Coronary artery (tissue), 2 donors: ENCODE results near the gene AATF.

Experiments
- DNase-seq: peaks from one replicate; pipeline ENCODE4 v3.0.0-alpha.2; 2017; ENCODE audit warnings: low spot score
- H3K27ac ChIP-seq, 2 donors: fragments of 200-600 bp; sonication (generic); one replicate each; pipeline ENCODE4 v1.5.1; 2016 to 2019
- H3K4me3 ChIP-seq: fragments of 200-600 bp; sonication (generic); 2 replicates; pipeline ENCODE4 v1.5.1; 2016; ENCODE audit warnings: mild to moderate bottlenecking, moderate library complexity
- TF ChIP-seq, protein P1 (sequence below): fragments of 200-600 bp; sonication (generic); IDR thresholded peaks from one replicate; pipeline ENCODE4 v1.5.1; 2019; ENCODE audit warnings: antibody characterized with exemption

Gene AATF, protein sequence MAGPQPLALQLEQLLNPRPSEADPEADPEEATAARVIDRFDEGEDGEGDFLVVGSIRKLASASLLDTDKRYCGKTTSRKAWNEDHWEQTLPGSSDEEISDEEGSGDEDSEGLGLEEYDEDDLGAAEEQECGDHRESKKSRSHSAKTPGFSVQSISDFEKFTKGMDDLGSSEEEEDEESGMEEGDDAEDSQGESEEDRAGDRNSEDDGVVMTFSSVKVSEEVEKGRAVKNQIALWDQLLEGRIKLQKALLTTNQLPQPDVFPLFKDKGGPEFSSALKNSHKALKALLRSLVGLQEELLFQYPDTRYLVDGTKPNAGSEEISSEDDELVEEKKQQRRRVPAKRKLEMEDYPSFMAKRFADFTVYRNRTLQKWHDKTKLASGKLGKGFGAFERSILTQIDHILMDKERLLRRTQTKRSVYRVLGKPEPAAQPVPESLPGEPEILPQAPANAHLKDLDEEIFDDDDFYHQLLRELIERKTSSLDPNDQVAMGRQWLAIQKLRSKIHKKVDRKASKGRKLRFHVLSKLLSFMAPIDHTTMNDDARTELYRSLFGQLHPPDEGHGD

GRCh38 chr17:36948717-36949460 lies at the start of gene AATF:
Gene AATF (plus strand): TSS chr17:36948954. CDS start chr17:36949126, 172 bp downstream.
- H3K4me3 ChIP-seq = peak within 1 kb of the TSS; percentile 99
- peak within 1 kb of the TSS; percentile 71 to 99 for H3K27ac ChIP-seq
- TF ChIP-seq, protein P1, sequence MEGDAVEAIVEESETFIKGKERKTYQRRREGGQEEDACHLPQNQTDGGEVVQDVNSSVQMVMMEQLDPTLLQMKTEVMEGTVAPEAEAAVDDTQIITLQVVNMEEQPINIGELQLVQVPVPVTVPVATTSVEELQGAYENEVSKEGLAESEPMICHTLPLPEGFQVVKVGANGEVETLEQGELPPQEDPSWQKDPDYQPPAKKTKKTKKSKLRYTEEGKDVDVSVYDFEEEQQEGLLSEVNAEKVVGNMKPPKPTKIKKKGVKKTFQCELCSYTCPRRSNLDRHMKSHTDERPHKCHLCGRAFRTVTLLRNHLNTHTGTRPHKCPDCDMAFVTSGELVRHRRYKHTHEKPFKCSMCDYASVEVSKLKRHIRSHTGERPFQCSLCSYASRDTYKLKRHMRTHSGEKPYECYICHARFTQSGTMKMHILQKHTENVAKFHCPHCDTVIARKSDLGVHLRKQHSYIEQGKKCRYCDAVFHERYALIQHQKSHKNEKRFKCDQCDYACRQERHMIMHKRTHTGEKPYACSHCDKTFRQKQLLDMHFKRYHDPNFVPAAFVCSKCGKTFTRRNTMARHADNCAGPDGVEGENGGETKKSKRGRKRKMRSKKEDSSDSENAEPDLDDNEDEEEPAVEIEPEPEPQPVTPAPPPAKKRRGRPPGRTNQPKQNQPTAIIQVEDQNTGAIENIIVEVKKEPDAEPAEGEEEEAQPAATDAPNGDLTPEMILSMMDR = no peak
- peak; percentile 98 for DNase-seq

GRCh38 chr17:36899250-36900159 lies 49.2 kb upstream of the AATF start:
- no peak for DNase-seq
- H3K4me3 ChIP-seq = no peak overlapping the region
- TF ChIP-seq, protein P1 = no peak
- no peak overlapping the region for H3K27ac ChIP-seq

DNA sequence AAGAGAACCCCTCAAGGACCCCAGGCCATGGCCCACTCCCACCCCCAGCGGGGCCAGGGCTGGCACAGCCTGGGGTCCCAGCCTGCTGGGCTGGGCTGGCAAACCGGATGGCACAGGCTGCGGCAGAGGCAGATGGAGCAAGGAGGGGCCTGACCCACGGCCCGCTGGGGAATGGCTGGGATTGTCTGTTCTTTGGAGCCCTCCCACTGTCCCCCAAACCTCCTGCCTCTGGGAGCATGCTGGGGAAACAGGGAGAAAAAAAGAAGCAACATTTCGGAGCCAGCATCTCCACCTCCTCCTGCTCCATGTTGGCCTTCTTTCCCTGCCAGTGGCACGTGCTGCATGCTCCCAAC lies 48.6 kb upstream of the AATF start:
- TF ChIP-seq, protein P1 = no peak
- H3K27ac ChIP-seq = no peak overlapping the region
- no peak for DNase-seq

DNA sequence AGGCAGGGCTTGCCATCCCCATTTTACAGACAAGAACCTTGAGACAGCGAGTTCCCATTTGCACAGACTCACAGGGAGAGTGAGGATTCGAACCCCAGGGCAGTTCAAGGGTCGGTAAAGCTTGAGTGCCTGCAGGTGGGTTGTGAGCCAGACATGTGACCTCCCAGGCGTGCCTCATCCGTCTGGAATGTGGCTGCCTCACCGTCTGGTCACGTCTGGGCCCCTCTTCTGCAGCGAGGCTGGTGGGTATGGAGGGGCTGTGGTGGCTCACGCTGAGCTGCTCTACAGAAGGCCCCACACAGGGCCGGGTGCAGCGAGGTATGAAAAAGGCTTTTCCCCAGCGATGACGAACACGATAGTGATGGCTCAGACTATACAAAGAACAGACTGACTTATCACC lies 47.2 kb upstream of the AATF start:
- Histone ChIP-seq H3K27ac (no peak overlapping the region), H3K4me3 (no peak overlapping the region)
- no peak for DNase-seq
- TF ChIP-seq, protein P1 = no peak

More for the DNA sequence above, 48.6 kb upstream of the AATF start:
- H3K4me3 ChIP-seq = no peak overlapping the region

GRCh38 chr17:36907407-36907806 lies 41.3 kb upstream of the AATF start:
- H3K27ac ChIP-seq = no peak overlapping the region
- TF ChIP-seq, protein P1 = no peak
- no peak overlapping the region for H3K4me3 ChIP-seq
- no peak for DNase-seq

GRCh38 chr17:36910513-36910912 lies 38.2 kb upstream of the AATF start:
- DNase-seq = no peak
- H3K27ac ChIP-seq = no peak overlapping the region
- TF ChIP-seq, protein P1 = no peak
- H3K4me3 ChIP-seq = no peak overlapping the region
